Duodenal mucosa (tissue), 2 donors: Measurements from ENCODE around the gene ABCG2.

ENCODE experiments used
- H3K27ac ChIP-seq: one replicate; pipeline ENCODE4 v1.7.0; 2013; ENCODE audit warnings: low read depth, low read length
- H3K27me3 ChIP-seq, 2 donors: one replicate each; pipeline ENCODE4 v1.7.0; 2013; ENCODE audit warnings: low read length in 2 of 2, control low read depth in 1 of 2; ENCODE audit not compliant: insufficient read depth in 2 of 2, control insufficient read depth in 1 of 2
- H3K36me3 ChIP-seq, 2 donors: one replicate each; pipeline ENCODE4 v1.7.0; 2013; ENCODE audit warnings: low read length in 2 of 2, control low read depth in 1 of 2; ENCODE audit not compliant: insufficient read depth in 2 of 2, control insufficient read depth in 1 of 2
- H3K4me1 ChIP-seq, 2 donors: one replicate each; pipeline ENCODE4 v1.7.0; 2013; ENCODE audit warnings: low read length in 2 of 2, control low read depth in 1 of 2; ENCODE audit not compliant: insufficient read depth in 2 of 2, control insufficient read depth in 1 of 2
- H3K4me3 ChIP-seq, 2 donors: one replicate each; pipeline ENCODE4 v1.7.0; 2013; ENCODE audit warnings: low read length in 2 of 2, low read depth in 1 of 2
- H3K9ac ChIP-seq, 2 donors: one replicate each; pipeline ENCODE4 v1.7.0; 2013; ENCODE audit warnings: low read length in 2 of 2, low read depth in 1 of 2
- H3K9me3 ChIP-seq, 2 donors: one replicate each; pipeline ENCODE4 v1.7.0; 2013; ENCODE audit warnings: low read length in 2 of 2, control low read depth in 1 of 2; ENCODE audit not compliant: control insufficient read depth in 1 of 2

Gene ABCG2

DNA sequence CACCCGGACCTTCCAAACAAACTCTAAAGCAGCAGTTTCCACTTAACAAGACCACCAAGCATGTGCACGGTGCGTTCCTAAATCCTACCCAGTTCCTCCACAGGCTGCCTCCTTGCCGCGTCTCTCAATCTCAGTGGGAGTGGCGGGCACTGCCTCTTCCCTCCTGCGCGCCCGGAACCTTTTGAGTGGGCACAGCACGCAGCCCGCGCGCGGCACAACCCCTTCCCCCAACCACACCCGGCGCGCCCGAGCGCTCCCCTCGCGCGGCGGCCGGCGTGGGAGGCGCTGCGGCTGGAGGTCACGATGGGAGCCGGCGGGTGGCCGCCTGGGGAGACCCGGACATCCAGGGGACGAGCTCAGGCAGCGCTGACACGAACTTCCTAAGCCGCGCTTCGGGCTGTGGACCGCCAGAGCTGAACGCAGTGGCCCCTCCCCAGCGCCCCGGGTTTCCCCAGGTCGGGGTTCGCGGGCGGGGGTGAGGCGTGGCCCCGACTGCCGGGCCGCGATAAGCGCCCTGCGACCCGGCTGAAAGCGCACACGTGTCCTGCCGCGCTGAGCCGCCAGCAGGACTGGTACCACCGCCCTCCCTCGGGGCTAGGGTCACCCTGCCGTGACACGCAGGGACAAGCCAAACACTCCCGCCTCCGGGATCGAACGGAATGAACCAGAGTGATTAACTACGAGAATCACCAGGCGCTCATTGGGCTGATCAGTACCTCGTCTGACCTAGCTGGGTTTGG, at the start of gene ABCG2:
Gene ABCG2 (minus strand): TSS at position 151 of the 740 bp plus-strand sequence. CDS start 18,644 bp downstream, outside the sequence.
- H3K27ac ChIP-seq = peak within 1 kb of the TSS; percentile 56
- peaks cover 10 to 12% of the 10 kb centered on the region in 2 donors for H3K4me1 ChIP-seq
- H3K36me3 ChIP-seq = no peaks in the 10 kb centered on the region
- H3K9me3 ChIP-seq = no peaks in the 10 kb centered on the region
- H3K4me3 ChIP-seq = peak within 1 kb of the TSS; percentile 71 to 84
- H3K27me3 ChIP-seq = no peaks in the 10 kb centered on the region
- peak within 1 kb of the TSS; percentile 47 to 72 for H3K9ac ChIP-seq

DNA sequence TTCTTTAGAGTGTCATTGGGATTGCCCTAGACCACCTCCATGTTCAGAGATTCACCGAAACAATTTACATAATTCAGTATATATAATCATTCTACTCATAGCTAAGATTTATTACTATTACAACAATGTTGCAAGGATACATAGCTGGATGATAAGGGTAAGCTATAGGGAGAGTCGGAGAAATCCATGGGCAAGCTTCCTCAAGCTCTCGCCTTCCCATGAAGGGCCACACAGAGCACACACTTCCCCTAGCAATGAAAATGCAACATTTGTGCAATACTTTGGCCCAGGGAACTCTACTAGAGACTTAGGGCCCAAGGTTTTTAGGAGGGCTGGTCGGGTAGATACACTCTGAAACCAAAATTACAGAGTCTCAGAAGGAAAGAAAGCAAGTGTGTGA, 49.7 kb upstream of the ABCG2 start:
- Histone ChIP-seq H3K4me1 (peaks cover 0 to 12% of the 10 kb centered on the region in 2 donors), H3K27ac (no peak overlapping the region), H3K36me3 (no peaks in the 10 kb centered on the region), H3K27me3 (no peaks in the 10 kb centered on the region), H3K9me3 (no peaks in the 10 kb centered on the region), H3K4me3 (no peak overlapping the region), H3K9ac (no peak overlapping the region)

DNA sequence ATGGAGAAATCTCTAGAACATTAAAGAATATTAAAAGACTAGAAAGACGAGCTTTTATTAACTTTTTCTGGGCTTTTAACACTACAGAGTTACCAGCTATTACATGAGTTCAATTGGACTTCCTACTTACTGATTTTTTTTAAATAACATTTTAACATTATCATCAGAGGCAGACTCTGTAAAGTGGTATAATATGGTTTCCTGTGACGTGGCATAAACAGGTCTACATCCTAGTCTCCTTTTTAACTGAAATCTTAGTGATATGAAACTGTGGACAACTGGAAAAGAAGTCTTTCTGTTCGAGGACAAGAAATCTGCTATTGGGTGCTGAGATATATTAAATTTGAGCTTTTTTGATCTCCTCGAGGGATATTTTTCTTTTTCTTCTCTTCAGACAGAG, 48.7 kb upstream of the ABCG2 start:
- Histone ChIP-seq H3K4me1 (peaks cover 0 to 12% of the 10 kb centered on the region in 2 donors), H3K4me3 (no peak overlapping the region), H3K9me3 (no peaks in the 10 kb centered on the region), H3K27ac (no peak overlapping the region), H3K9ac (no peak overlapping the region), H3K36me3 (no peaks in the 10 kb centered on the region), H3K27me3 (no peaks in the 10 kb centered on the region)

- H3K27me3 ChIP-seq = no peaks in the 10 kb centered on the region
- no peak overlapping the region for H3K4me3 ChIP-seq
- H3K36me3 ChIP-seq = no peaks in the 10 kb centered on the region
- peaks cover 0 to 8% of the 10 kb centered on the region in 2 donors for H3K4me1 ChIP-seq
- no peak overlapping the region for H3K27ac ChIP-seq
- H3K9me3 ChIP-seq = no peaks in the 10 kb centered on the region
- H3K9ac ChIP-seq = no peak overlapping the region
Observed at GRCh38 chr4:88204882-88205281, 46.4 kb upstream of the ABCG2 start.

- H3K36me3 ChIP-seq = no peaks in the 10 kb centered on the region
- no peak overlapping the region for H3K4me3 ChIP-seq
- no peak overlapping the region for H3K9ac ChIP-seq
- no peaks in the 10 kb centered on the region for H3K27me3 ChIP-seq
- no peaks in the 10 kb centered on the region for H3K9me3 ChIP-seq
- H3K4me1 ChIP-seq = peaks cover 0 to 8% of the 10 kb centered on the region in 2 donors
- H3K27ac ChIP-seq = no peak overlapping the region
Observed at GRCh38 chr4:88202443-88202842, 44.0 kb upstream of the ABCG2 start.

GRCh38 chr4:88200186-88200585, 41.7 kb upstream of the ABCG2 start:
- H3K4me3 ChIP-seq = no peak overlapping the region
- H3K27ac ChIP-seq = no peak overlapping the region
- peaks cover 15 to 25% of the 10 kb centered on the region in 2 donors for H3K4me1 ChIP-seq
- H3K36me3 ChIP-seq = no peaks in the 10 kb centered on the region
- no peaks in the 10 kb centered on the region for H3K27me3 ChIP-seq
- no peak overlapping the region for H3K9ac ChIP-seq
- H3K9me3 ChIP-seq = no peaks in the 10 kb centered on the region

DNA sequence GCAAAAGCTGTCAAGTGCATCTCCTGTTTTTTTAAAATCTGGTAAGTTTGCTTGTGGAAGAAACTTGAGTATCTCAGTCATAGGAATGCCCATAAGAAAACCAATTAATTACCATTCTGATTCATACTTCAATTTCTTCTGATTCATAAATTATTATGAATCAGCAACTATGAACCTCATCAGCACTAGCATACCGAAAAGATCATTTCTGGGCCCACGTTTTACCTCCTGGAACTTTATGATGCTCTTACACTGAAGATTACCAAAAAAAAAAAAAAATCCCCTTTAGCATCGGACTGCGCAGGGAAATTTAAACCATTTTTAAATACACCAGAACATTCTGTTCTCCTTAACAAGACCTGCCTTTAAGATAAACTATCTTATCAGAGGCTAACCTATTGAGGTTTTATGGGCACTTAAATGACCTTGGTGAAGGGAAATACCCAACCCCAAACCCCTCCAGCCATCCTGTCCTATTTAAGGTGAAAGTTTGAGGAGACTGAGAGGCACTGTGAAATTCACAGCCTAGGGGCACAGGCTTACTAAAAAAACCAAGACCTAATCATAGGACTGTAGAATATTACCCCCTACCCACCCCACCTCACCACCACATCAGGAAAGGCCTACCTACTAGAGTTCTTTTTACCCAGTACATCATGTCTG, 38.2 kb upstream of the ABCG2 start:
- Histone ChIP-seq H3K36me3 (no peaks in the 10 kb centered on the region), H3K4me3 (no peak overlapping the region), H3K9me3 (no peaks in the 10 kb centered on the region), H3K27me3 (no peaks in the 10 kb centered on the region), H3K4me1 (peaks cover 21 to 22% of the 10 kb centered on the region in 2 donors), H3K9ac (no peak overlapping the region), H3K27ac (no peak overlapping the region)

DNA sequence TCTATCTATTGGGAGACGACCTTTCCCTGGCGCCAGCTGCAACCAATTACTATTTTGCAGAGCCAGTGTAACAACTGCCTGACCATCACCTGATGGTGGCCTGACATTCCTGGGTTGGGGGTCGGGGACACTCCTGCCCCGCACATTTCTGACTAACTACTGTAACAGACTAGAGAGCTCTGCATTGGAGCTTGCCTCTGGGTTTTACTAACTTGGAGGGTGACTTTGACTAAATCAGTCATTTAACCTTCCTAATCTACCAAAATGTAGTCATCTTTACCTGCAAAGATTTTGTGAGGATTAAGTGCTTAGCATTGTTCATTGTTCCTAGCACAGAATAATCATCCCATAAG, 37.5 kb upstream of the ABCG2 start:
- Histone ChIP-seq H3K27ac (no peak overlapping the region), H3K4me1 (peaks cover 21 to 22% of the 10 kb centered on the region in 2 donors), H3K27me3 (no peaks in the 10 kb centered on the region), H3K9me3 (no peaks in the 10 kb centered on the region), H3K4me3 (no peak overlapping the region), H3K36me3 (no peaks in the 10 kb centered on the region), H3K9ac (no peak overlapping the region)

DNA sequence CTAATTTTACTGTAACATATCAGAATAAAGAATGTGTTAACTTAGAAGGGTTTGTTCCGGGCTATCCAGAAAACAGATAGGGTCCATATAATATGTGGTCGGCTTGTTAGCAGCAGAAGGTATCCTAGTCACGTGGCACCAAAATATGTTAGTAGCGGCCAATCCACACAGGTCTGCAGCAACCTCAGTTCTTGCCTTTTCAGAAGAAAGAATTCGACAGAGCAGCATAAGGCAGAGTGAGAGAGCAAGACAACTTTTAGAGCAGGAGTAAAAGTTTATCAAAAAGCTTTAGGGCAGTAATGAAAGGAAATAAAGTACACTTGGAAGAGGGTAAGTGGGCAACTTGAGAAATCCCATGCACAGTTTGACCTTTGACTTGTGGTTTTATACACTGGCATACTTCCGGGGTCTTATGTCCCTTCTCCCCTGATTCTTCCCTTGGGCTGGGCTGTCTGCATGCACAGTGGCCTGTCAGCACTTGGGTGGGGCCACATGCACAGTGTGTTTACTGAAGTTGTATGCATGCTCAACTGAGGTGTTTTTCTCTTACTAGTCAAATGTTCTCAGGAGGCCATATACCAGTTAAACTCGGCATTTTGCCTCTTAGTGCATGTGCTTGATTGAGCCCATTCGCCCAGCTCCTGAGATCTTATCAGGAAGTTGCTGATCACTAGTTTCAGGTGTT, 37.0 kb upstream of the ABCG2 start:
- no peaks in the 10 kb centered on the region for H3K9me3 ChIP-seq
- no peak overlapping the region for H3K9ac ChIP-seq
- peaks cover 21 to 22% of the 10 kb centered on the region in 2 donors for H3K4me1 ChIP-seq
- H3K27me3 ChIP-seq = no peaks in the 10 kb centered on the region
- H3K27ac ChIP-seq = no peak overlapping the region
- H3K36me3 ChIP-seq = no peaks in the 10 kb centered on the region
- no peak overlapping the region for H3K4me3 ChIP-seq

DNA sequence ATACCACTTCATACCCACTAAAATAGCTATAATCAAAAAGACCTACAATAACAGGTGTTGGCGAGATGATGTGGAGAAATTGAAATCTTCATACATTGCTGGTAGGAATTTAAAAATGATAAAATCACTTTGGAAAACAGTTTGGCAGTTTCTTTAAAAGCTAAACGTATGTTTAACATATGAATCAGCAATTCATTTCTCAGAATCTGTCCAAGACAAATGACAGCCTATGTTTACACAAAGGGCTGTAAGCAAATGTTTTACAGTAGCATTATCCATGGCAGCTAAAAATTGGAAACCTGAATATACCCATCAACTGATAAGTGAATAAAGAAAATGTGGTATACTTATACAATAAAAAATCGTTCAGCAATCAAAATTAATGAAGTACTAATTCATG, 33.0 kb upstream of the ABCG2 start:
- peaks cover 26 to 28% of the 10 kb centered on the region in 2 donors for H3K4me1 ChIP-seq
- no peak overlapping the region for H3K9ac ChIP-seq
- H3K27me3 ChIP-seq = no peaks in the 10 kb centered on the region
- H3K36me3 ChIP-seq = no peaks in the 10 kb centered on the region
- no peak overlapping the region for H3K4me3 ChIP-seq
- H3K9me3 ChIP-seq = no peaks in the 10 kb centered on the region
- H3K27ac ChIP-seq = no peak overlapping the region
